Sigmoid colon (tissue), 7 donors: ENCODE results near the gene CERS3. TPM values are rescaled to one million over a fixed set of nuclear protein-coding genes. Genes with fewer than 3 reads are reported as not detected.
A peak's percentile ranks its signal among the peaks of the same experiment; 100 is the strongest.

Experiments used
- DNase-seq: peaks from one replicate; pipeline ENCODE4 v3.0.0-alpha.2; 2019
- H3K27ac ChIP-seq, 4 donors: fragments of 200-600 bp; sonication (generic); one replicate each; pipeline ENCODE4 v1.5.1; 2016 to 2019; ENCODE audit warnings: mild to moderate bottlenecking in 1 of 4
- H3K27me3 ChIP-seq, 3 donors: fragments of 200-600 bp; sonication (generic); one replicate each; pipeline ENCODE4 v1.5.1; 2019; ENCODE audit warnings: mild to moderate bottlenecking in 1 of 3
- H3K36me3 ChIP-seq, 4 donors: fragments of 200-600 bp; sonication (generic); one replicate each; pipeline ENCODE4 v1.5.1; 2016 to 2019
- H3K4me1 ChIP-seq, 4 donors: fragments of 200-600 bp; sonication (generic); one replicate each; pipeline ENCODE4 v1.5.1; 2017 to 2019
- H3K4me3 ChIP-seq, 4 donors: fragments of 200-600 bp; sonication (generic); one replicate each; pipeline ENCODE4 v1.5.1; 2017 to 2019; ENCODE audit warnings: mild to moderate bottlenecking in 2 of 4, moderate library complexity in 1 of 4
- H3K9me3 ChIP-seq, 4 donors: fragments of 200-600 bp in 3 of 4; sonication (generic) in 3 of 4; one replicate each; pipeline versions ENCODE4 v1.5.1 to v1.6.1; 2013 to 2019
- EP300 ChIP-seq, 4 donors: sonication (generic); formaldehyde crosslinking; IDR thresholded peaks; one replicate each; pipeline ENCODE4 v1.6.1; 2017; ENCODE audit warnings: antibody characterized with exemption in 4 of 4
- POLR2A ChIP-seq, 2 donors: fragments of 450-650 bp; IDR thresholded peaks; one replicate each; pipeline ENCODE4 v1.6.1; 2016; ENCODE audit warnings: antibody characterized with exemption in 2 of 2, mild to moderate bottlenecking in 2 of 2, moderate library complexity in 2 of 2
- POLR2AphosphoS5 ChIP-seq, 4 donors: sonication (generic); formaldehyde crosslinking; IDR thresholded peaks; one replicate each; pipeline ENCODE4 v1.6.1; 2017; ENCODE audit warnings: antibody characterized with exemption in 4 of 4
- WGBS, 2 donors: extraction: QIAGEN DNeasy Blood & Tissue Kit; methylation state at CpG; one replicate each; pipeline ENCODE4 v1.1.7; 2013; 5-methylcytosine and 5-hydroxymethylcytosine counted together
- intact Hi-C: fragments of 100-400 bp; cut with DNase I; formaldehyde crosslinking; loops from one replicate; pipeline ENCODE4 v1.15.1; 2023
- polyA plus RNA-seq, 3 donors: library from polyadenylated mRNA; stranded (reverse); fragments of 200-250 nt; gene quantifications; one replicate each; pipeline ENCODE4 v1.2.3, GENCODE V29; 2013
- total RNA-seq, 4 donors: library from RNA; depleted of rRNA; stranded (reverse); fragments of >200 nt; gene quantifications; one replicate each; pipeline ENCODE4 v1.1.0, GENCODE V29; 2016
- TF ChIP-seq, protein P1 (sequence below), 4 experiments: fragments of 450-650 bp in 3 of 4; fragments of 200-600 bp in 1 of 4; IDR thresholded peaks; one replicate each; pipeline ENCODE4 v1.5.1; 2016 to 2019; ENCODE audit warnings: antibody characterized with exemption in 4 of 4, mild to moderate bottlenecking in 3 of 4, moderate library complexity in 2 of 4
- donor health status: healthy with polysubstance abuse.
- donor health status: Bipolar disorder and iron deficiency.
- donor health status: healthy.

The CERS3 gene
- total and polyA plus RNA-seq, 7 donors = 0.20 to 0.49 TPM; not detected in 5

DNA sequence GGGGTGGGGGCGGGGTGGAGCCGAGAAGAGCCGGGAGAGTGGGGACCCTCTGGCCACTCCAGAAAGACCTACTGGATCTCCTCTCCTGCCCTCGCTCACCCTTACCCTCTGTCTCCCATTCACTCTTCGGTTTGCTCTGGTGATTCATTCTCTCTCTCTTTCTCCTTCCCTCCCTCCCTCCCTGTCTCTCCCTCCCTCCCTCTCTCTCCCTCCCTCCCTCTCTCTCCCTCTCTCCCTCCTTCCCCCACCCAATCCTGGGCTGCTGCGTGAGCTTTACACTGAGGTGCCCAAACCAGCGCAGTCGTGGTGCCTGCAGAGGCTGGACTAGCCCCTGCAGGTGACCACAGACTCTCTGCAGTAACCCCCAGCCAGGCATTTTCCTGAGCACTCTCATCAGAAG is 154.8 kb downstream of the CERS3 start:
- Histone ChIP-seq H3K27ac (no peak overlapping the region), H3K36me3 (no peaks in the 10 kb centered on the region), H3K4me1 (peaks cover 0 to 12% (median 6%) of the 10 kb centered on the region in 4 donors), H3K9me3 (peaks cover 0 to 13% (median 0%) of the 10 kb centered on the region in 4 donors), H3K27me3 (peaks cover 8 to 34% (median 9%) of the 10 kb centered on the region in 3 donors), H3K4me3 (peak overlapping the region in 3 of 4 donors; percentile 30 to 46 (median 42))
- intact Hi-C loops = no loop called here
- WGBS, 2 donors = 20 to 24% methylated on average over 8 of the region's 8 CpGs
- no peak for DNase-seq
- TF ChIP-seq, protein P1, sequence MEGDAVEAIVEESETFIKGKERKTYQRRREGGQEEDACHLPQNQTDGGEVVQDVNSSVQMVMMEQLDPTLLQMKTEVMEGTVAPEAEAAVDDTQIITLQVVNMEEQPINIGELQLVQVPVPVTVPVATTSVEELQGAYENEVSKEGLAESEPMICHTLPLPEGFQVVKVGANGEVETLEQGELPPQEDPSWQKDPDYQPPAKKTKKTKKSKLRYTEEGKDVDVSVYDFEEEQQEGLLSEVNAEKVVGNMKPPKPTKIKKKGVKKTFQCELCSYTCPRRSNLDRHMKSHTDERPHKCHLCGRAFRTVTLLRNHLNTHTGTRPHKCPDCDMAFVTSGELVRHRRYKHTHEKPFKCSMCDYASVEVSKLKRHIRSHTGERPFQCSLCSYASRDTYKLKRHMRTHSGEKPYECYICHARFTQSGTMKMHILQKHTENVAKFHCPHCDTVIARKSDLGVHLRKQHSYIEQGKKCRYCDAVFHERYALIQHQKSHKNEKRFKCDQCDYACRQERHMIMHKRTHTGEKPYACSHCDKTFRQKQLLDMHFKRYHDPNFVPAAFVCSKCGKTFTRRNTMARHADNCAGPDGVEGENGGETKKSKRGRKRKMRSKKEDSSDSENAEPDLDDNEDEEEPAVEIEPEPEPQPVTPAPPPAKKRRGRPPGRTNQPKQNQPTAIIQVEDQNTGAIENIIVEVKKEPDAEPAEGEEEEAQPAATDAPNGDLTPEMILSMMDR (IDR thresholded peaks at IDR 0.05) = no peak
- TF ChIP-seq POLR2A (IDR thresholded peaks at IDR 0.05) (no peak), POLR2AphosphoS5 (IDR thresholded peaks at IDR 0.05) (no peak), EP300 (IDR thresholded peaks at IDR 0.05) (no peak)

DNA sequence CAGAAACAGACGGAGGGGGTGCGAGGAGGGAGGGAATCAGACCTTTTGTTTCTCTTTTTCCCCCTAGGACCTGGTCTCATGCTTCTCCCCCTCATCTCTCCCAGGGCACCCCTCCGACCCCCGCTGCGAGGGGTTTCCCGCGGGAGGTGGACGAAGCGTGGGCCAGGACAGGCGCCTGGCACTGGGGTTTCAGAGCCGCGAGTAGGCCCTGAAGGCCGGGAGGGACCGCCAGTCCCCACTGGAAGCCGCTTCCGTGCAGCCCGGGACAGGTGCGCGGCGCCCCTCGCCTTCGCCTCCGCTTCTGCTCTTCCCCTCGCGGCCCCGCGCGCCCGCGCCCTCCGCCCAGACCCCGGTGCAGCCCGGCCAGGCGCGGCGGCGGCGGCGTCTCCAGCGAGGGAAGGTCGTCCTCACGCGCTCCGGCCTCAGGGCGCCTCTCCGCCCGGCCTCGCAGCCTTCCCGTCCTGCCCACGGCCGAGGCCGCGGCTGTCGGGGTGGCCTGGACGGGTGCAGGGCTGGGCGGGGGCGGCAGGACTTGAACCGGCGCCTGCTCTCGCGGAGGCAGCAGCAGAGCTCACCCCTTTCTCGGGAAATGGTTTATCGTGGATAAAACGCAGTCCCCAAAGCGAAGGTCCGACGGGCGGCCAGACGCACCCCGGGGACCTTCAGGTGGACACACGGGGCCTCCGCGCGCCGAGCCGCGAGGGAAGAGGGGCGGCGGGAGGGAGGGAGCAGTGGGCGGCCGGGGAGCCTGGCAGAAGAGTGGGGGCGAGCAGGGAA is 155.4 kb downstream of the CERS3 start:
- intact Hi-C loops = no loop called here
- Histone ChIP-seq H3K27me3 (peaks cover 8 to 34% (median 9%) of the 10 kb centered on the region in 3 donors), H3K4me3 (peak overlapping the region in 3 of 4 donors; percentile 30 to 46 (median 42)), H3K9me3 (peaks cover 0 to 13% (median 0%) of the 10 kb centered on the region in 4 donors), H3K4me1 (peaks cover 0 to 12% (median 6%) of the 10 kb centered on the region in 4 donors), H3K36me3 (no peaks in the 10 kb centered on the region), H3K27ac (peak overlapping the region in 3 of 4 donors; percentile 19 to 45 (median 20))
- no peak for DNase-seq
- TF ChIP-seq, protein P1 (IDR thresholded peaks at IDR 0.05) = no peak
- no peak for TF ChIP-seq POLR2A (IDR thresholded peaks at IDR 0.05)
- TF ChIP-seq POLR2AphosphoS5 (IDR thresholded peaks at IDR 0.05) = no peak
- TF ChIP-seq EP300 (IDR thresholded peaks at IDR 0.05) = no peak
- 6 to 16% methylated on average over 81 of the region's 82 CpGs for WGBS, 2 donors

DNA sequence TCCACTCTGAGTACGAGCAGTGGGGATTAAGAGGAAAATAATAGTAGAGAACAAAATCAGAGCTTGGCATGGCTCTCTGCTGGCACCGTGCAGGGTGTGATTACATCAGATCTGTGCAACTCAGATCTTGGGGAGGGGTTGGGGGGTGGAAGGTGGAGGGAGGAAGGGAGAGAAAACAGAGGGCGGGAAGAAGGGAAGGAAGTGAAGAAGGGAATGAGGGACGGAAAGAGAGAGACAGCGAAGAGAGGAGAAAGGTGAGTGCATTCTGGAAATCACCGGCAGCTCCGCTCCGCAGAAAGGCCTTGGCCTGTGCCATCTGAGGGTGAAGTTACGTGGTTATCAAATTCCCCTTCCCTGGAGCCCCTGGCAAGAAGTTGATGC is 156.0 kb downstream of the CERS3 start:
- peak in 1 of 4 donors; percentile 13 for TF ChIP-seq POLR2AphosphoS5 (IDR thresholded peaks at IDR 0.05)
- TF ChIP-seq, protein P1 (IDR thresholded peaks at IDR 0.05) = no peak
- WGBS, 2 donors = 23 to 33% methylated on average over 9 of the region's 9 CpGs
- Histone ChIP-seq H3K9me3 (peaks cover 0 to 12% (median 0%) of the 10 kb centered on the region in 4 donors), H3K36me3 (no peaks in the 10 kb centered on the region), H3K4me1 (peaks cover 0 to 12% (median 6%) of the 10 kb centered on the region in 4 donors), H3K27me3 (peaks cover 8 to 34% (median 9%) of the 10 kb centered on the region in 3 donors), H3K4me3 (peak overlapping the region in 3 of 4 donors; percentile 30 to 46 (median 42)), H3K27ac (peak overlapping the region in 2 of 4 donors; percentile 19 to 45)
- DNase-seq = no peak
- intact Hi-C loops = no loop called here

DNA sequence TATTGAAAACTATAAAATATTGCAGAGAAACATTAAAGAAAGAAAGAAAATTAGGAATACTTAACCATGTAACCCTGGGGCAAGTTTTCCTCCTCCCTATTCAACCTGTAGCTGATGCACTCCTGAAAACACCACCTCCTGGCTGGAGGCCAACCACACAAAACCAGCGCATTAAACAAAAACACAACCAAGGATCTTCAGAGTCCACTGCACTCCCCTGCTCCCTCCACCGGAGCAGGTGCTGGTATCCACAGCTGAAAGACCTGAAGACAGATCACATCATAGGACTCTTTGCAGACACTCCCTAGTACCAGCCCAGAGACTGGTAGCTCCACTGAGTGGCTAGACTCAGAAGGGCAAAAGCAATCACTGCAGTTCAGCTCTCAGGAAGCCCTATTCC is 173.4 kb downstream of the CERS3 start:
- no peak overlapping the region for H3K4me3 ChIP-seq
- peaks cover 0 to 5% (median 4%) of the 10 kb centered on the region in 4 donors for H3K4me1 ChIP-seq
- DNase-seq = no peak
- peaks cover 0 to 8% (median 0%) of the 10 kb centered on the region in 3 donors for H3K27me3 ChIP-seq
- H3K36me3 ChIP-seq = no peaks in the 10 kb centered on the region
- WGBS, 2 donors = 39 to 72% methylated on average over 2 of the region's 2 CpGs
- intact Hi-C loops = no loop called here
- no peak overlapping the region for H3K27ac ChIP-seq
- no peak for TF ChIP-seq EP300 (IDR thresholded peaks at IDR 0.05)
- no peak for TF ChIP-seq POLR2A (IDR thresholded peaks at IDR 0.05)
- no peak for TF ChIP-seq POLR2AphosphoS5 (IDR thresholded peaks at IDR 0.05)
- TF ChIP-seq, protein P1 (IDR thresholded peaks at IDR 0.05) = no peak
- H3K9me3 ChIP-seq = peaks cover 0 to 2% (median 0%) of the 10 kb centered on the region in 4 donors
